Measurements from ENCODE around the gene TYR.
"Not testable (repeated sequence)": the region's sequence is repeated elsewhere in the genome, so short reads cannot be mapped to it uniquely, and the experiment has no call there.

TYR gene

GRCh38 chr11:89310607-89311006 lies 132.9 kb downstream of the TYR start:
- not testable (repeated sequence) for H3K4me3 ChIP-seq (ENCODE audit: low read depth, low read length); DNase-seq (ENCODE audit: low read depth)

GRCh38 chr11:89321401-89321800 lies 143.7 kb downstream of the TYR start:
- DNase-seq (ENCODE audit: low read depth): no peak
- TF ChIP-seq CTCF (IDR thresholded peaks at IDR 0.05; ENCODE audit: low read depth, low read length, missing control alignments): no peak
- H3K4me3 ChIP-seq (ENCODE audit: low read depth, low read length): no peak overlapping the region

- no peak overlapping the region for H3K4me3 ChIP-seq (ENCODE audit: low read depth, low read length)
- no peak for TF ChIP-seq CTCF (IDR thresholded peaks at IDR 0.05; ENCODE audit: low read depth, low read length, missing control alignments)
- DNase-seq (ENCODE audit: low read depth): no peak
Observed at GRCh38 chr11:89327885-89328284, 150.2 kb downstream of the TYR start.

- not testable (repeated sequence) for H3K4me3 ChIP-seq (ENCODE audit: low read depth, low read length); DNase-seq (ENCODE audit: low read depth)
Observed at GRCh38 chr11:89331940-89332339, 154.3 kb downstream of the TYR start.

- not testable (repeated sequence) for DNase-seq (ENCODE audit: low read depth); H3K4me3 ChIP-seq (ENCODE audit: low read depth, low read length)
Observed at GRCh38 chr11:89333704-89334103, 156.0 kb downstream of the TYR start.

GRCh38 chr11:89337100-89337650 lies 159.5 kb downstream of the TYR start:
- DNase-seq (ENCODE audit: low read depth): not testable (repeated sequence)

GRCh38 chr11:89338073-89338472 lies 160.4 kb downstream of the TYR start:
- DNase-seq (ENCODE audit: low read depth); H3K4me3 ChIP-seq (ENCODE audit: low read depth, low read length): not testable (repeated sequence)

More at GRCh38 chr11:89337100-89337650, 159.5 kb downstream of the TYR start:
- H3K4me3 ChIP-seq (ENCODE audit: low read depth, low read length): not testable (repeated sequence)

GRCh38 chr11:89340450-89340849 lies 162.8 kb downstream of the TYR start:
- H3K4me3 ChIP-seq (ENCODE audit: low read depth, low read length); DNase-seq (ENCODE audit: low read depth): not testable (repeated sequence)

GRCh38 chr11:89342880-89343572 lies 165.4 kb downstream of the TYR start:
- DNase-seq (ENCODE audit: low read depth); H3K4me3 ChIP-seq (ENCODE audit: low read depth, low read length): not testable (repeated sequence)
